ENCODE results near the gene WNT3.

Gene WNT3

GRCh38 chr17:46741122-46741730 lies 77.3 kb downstream of the WNT3 start:
- FAIRE-seq (no peak), DNase-seq (ENCODE audit: extremely low spot score, insufficient read length, low read depth) (no peak)

DNA sequence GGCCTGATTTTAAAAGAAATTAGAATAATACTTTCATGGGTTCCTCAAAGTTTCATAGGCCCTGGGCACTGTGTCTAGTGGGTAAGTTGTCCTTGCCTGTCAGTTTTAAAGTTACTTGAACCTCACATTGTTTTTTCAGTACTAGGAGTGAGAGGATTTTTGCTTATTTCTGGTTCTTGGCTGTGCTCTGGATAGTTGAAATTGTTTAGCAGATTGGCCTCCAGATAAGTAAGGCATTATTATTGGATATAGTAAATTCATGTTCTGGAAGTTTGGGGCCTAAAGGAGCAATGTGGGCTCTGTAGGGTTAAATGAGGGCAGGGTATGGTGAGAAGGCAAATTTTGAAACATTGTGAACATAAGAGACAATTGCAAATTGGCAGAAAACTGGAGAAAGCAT lies 78.5 kb downstream of the WNT3 start:
- no peak for DNase-seq (ENCODE audit: extremely low spot score, insufficient read length, low read depth)

DNA sequence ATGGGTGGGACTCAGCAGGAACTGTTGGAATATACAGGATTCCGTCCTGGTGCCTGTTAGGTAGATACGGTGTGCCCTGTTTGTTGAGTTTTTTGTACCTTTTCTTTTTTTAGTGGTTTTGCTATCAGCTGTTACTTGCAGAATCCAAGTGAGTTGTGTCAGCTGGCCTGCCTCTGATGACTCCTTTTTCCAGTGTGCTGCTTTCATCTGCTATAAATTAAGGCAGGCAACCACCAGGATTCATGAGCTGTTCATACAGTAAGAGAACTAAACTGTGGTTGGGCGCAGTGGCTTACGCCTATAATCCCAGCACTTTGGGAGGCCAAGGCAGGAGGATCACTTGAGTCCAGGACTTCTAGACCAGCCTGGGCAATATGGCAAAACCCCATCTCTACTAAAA lies 79.9 kb downstream of the WNT3 start:
- DNase-seq (ENCODE audit: extremely low spot score, insufficient read length, low read depth) (no peak), FAIRE-seq (no peak)

More for the DNA sequence above, 78.5 kb downstream of the WNT3 start:
- no peak for FAIRE-seq

DNA sequence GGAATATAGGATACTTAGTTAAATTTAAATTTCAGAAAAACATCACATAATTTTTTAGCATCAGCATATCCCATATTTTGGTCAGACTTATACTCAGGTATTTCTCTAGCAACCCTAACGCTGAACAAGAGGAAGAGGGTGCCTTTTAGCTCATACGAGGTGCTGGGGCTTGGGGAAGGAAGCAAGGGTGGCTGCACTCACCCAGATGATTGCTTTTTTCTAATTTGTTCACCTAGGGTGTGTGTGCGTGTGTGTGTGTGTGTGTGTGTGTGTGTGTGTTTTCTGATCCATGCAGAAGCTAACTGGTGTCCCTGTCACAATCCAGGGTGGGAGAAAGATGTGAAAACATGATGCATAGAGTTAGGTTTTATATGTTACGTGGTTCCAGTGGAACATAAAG lies 81.2 kb downstream of the WNT3 start:
- DNase-seq (ENCODE audit: extremely low spot score, insufficient read length, low read depth) (no peak), FAIRE-seq (peak; percentile 64)

DNA sequence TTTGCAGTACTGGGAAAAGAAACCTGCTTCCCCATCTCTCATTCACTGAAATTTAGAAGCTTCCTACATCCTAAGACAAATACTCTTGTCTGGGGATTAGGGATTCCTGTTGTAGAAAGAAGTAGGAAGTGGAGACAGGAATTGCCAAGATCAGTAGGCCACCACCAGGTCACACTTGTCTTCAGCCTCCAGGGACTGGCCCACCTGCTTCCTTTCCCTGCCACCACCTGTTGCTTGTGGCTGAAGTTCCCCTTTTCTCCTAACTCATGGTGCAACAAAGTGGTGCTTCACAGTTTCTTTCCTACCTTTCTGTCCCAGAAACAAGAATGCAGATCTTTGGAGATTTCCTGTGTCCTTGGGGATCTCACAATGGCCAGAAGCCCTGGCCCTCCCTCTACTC lies 82.4 kb downstream of the WNT3 start:
- FAIRE-seq (no peak), DNase-seq (ENCODE audit: extremely low spot score, insufficient read length, low read depth) (no peak)

- FAIRE-seq (no peak), DNase-seq (ENCODE audit: extremely low spot score, insufficient read length, low read depth) (no peak)
These were observed 84.5 kb downstream of the WNT3 start for GRCh38 chr17:46733837-46734475.

DNA sequence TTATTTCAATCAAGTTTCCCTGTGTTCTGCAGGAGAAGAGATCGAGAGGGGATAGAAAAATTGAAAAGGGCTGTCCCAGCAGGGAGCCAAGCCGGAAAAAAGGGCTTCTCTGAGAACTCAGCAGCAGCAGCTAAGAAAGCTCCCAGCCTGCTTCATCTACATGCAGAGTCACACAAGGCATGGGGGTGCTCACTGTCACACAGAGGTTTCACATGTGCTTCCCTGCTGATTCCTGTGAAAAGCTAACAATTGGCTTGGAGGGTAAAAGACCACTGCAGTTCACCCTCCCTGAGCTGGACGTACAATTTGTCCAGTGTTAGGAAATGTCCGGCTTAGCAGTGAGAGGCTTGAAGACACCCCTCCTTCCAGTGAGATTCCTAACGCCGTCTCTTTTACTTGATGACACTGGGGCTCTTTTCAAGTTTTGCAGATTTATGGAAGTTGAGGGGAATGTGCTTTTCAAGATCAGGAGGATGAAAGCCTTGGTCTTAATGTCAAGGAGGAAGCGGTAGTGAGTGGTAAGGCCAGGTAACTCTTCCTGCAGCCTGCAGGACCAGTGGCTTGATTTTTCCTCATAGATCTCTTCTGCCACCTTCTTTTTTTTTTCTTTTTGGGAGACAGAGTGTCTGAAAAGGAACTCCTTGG lies 85.6 kb downstream of the WNT3 start:
- no peak for DNase-seq (ENCODE audit: extremely low spot score, insufficient read length, low read depth)
- FAIRE-seq, result no peak

DNA sequence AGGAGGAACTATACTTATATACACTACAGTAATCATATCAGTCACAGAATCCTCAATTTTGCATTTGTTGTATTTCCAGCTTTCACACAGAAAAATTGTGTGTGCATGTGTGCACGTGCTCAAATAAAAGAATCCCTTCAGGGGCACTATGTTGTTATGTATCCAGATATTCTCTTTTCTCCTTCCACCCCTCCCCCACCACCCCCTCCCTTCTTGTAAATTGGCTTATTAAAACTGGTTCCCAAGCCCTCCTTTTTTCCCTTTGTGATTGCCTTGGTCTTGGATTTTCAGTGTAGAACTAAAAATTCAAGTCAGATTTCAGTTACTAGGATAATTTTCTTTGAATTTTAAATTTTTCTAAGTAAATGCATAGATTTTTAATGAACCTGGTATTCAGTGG lies 86.3 kb downstream of the WNT3 start:
- DNase-seq (ENCODE audit: extremely low spot score, insufficient read length, low read depth) (no peak), FAIRE-seq (no peak)

- DNase-seq (ENCODE audit: extremely low spot score, insufficient read length, low read depth), result no peak
- FAIRE-seq, result no peak
These were observed 87.8 kb downstream of the WNT3 start for GRCh38 chr17:46730679-46731078.

GRCh38 chr17:46730026-46730425 lies 88.5 kb downstream of the WNT3 start:
- FAIRE-seq, result no peak

DNA sequence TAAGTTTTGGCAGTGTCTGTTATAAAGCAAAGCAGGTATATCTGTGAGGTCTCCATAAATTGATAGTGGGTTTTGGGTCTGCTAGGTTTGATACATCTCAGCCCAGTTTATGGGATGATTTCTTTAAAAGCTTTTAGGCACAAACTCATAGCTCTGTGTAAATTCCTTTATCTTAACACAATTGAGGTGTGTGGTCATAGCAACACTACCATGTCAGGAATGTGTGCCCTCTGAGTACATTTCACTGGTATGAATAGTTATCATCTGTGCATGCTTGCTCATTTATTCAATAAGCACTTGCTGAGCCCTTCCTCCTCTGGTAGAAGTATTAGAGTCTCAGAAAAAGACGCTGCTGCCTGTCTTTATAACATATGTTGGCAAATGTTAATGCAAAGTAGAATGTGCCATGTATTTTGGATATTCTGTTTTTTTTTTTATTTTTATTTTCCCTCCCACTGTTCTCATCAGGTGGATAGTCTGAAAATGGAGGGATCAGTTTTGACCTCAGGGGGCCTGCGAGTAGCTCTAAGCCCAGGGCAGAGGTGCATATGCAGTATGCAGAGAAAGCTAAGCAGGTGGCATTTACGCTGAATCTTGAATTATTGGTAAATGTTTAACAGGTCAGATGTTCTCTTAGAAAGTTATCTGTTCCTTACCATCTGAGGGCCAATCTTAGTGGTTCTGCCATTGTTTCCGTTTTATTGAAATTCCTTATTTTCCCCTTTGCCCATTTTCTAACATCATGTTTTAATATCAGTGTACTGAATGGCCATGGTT lies 90.7 kb downstream of the WNT3 start:
- FAIRE-seq, result no peak
- no peak for DNase-seq (ENCODE audit: extremely low spot score, insufficient read length, low read depth)

More at GRCh38 chr17:46730026-46730425, 88.5 kb downstream of the WNT3 start:
- DNase-seq (ENCODE audit: extremely low spot score, insufficient read length, low read depth), result no peak

GRCh38 chr17:46726206-46726605 lies 92.3 kb downstream of the WNT3 start:
- FAIRE-seq (peak; percentile 18), DNase-seq (ENCODE audit: extremely low spot score, insufficient read length, low read depth) (no peak)

- FAIRE-seq (peak; percentile 29), DNase-seq (ENCODE audit: extremely low spot score, insufficient read length, low read depth) (no peak)
These were observed 95.7 kb downstream of the WNT3 start for GRCh38 chr17:46722662-46723285.

DNA sequence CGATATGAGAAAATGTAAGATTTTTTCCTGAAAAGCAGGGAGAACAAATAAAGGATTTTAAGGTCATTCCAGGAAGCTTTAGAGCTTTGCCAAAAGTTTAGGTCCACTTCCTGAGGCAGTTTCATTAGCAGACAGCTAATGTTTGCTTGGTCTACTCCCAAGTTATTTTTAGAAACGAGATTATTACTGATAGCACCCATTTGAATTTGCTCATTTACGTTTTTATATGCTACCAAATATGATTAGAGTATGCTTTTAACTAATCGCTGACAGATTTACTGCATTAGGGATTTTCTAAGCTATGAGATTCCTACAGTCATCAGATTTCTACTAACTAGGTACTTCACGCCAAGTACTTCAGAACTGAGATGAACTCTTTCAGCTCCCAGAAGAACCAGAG lies 98.1 kb downstream of the WNT3 start:
- no peak for DNase-seq (ENCODE audit: extremely low spot score, insufficient read length, low read depth)
- no peak for FAIRE-seq

GRCh38 chr17:46719891-46720290 lies 98.6 kb downstream of the WNT3 start:
- no peak for FAIRE-seq
- no peak for DNase-seq (ENCODE audit: extremely low spot score, insufficient read length, low read depth)

GRCh38 chr17:46717999-46718398 lies 100.5 kb downstream of the WNT3 start:
- DNase-seq (ENCODE audit: extremely low spot score, insufficient read length, low read depth), result no peak
- FAIRE-seq, result no peak

All from GM18507 (cell line).